Mesothelial cell of epicardium (in vitro differentiated cells): Measurements from ENCODE around the gene FAM163B. TPM values are rescaled to one million over a fixed set of nuclear protein-coding genes. Genes with fewer than 3 reads are reported as not detected.

Experiments
- DNase-seq, 2 experiments: peaks; one replicate each; pipeline ENCODE4 v3.0.0; 2021; ENCODE audit warnings: low spot score in 2 of 2; ENCODE audit not compliant: unreplicated experiment in 2 of 2
- H3K27ac Mint-ChIP-seq: 2 replicates; pipeline ENCODE4 v1.8.0; 2021; ENCODE audit warnings: mixed read lengths
- H3K27me3 Mint-ChIP-seq: 2 replicates; pipeline ENCODE4 v1.8.0; 2021; ENCODE audit warnings: low read depth, mixed read lengths
- H3K36me3 Mint-ChIP-seq: 2 replicates; pipeline ENCODE4 v1.8.0; 2021; ENCODE audit warnings: mixed read lengths
- H3K4me1 Mint-ChIP-seq: 2 replicates; pipeline ENCODE4 v1.8.0; 2021; ENCODE audit warnings: mixed read lengths
- H3K4me3 Mint-ChIP-seq: 2 replicates; pipeline ENCODE4 v1.8.0; 2021; ENCODE audit warnings: mild to moderate bottlenecking, moderate library complexity, mixed read lengths
- H3K9me3 Mint-ChIP-seq: 2 replicates; pipeline ENCODE4 v1.8.0; 2021; ENCODE audit warnings: mixed read lengths
- total RNA-seq: library from RNA; stranded (reverse); gene quantifications from 3 replicates; pipeline ENCODE4 v1.2.1, GENCODE V29; 2021
- TF ChIP-seq, protein P1 (sequence below): fragments of 200-600 bp; sonication (generic); IDR thresholded peaks from one replicate; pipeline ENCODE4 v1.5.0; 2021; ENCODE audit warnings: antibody characterized with exemption; ENCODE audit not compliant: unreplicated experiment

Gene FAM163B
- 0.22 to 0.72 TPM (median 0.72 TPM) in 3 replicates for total RNA-seq

DNA sequence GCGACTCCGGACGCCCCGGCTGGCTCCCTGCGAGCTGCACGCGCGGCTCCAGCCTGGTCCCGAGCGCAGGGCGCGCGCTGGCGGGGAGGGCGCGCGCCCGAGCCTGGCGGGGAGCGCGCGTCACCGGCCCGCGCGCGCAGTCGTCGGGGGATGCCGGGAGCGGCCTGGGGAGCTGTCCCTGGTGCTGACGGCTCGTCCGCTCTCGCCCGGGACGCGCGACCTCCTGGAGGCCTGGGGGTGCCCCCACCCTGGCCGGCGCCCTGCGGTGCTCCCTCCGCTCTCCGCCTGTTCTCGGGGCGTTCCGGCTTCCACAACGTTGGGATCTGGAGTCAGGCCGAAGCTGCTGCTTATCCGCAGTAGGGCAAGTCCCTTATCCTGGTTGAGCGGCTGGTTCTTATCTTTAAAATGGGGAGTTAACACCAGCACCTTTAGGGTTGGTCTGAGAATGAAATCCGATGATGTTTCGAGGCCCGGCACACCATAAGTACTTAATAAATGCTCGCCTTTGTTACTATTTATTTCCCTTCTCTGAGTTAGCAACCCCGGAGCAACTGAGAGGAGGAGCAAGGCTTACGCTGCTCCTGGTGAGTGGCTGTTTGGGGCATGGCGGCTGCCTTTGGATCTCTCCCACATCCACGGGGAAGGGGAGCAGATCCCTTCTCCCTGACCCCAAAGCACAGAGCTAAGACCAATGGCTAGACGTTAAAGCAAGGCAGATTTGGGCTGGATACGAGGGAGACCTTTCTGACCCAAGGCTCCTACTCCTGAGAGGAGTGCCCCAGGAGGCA, at the start of gene FAM163B:
TSS of gene FAM163B (minus strand) at position 79 of the 788 bp plus-strand sequence. CDS start 29,166 bp downstream, outside the sequence.
- no peaks in the 10 kb centered on the region for H3K9me3 Mint-ChIP-seq
- no peaks in the 10 kb centered on the region for H3K4me1 Mint-ChIP-seq
- H3K36me3 Mint-ChIP-seq, result no peaks in the 10 kb centered on the region
- DNase-seq, result peak; percentile 78 to 89
- H3K27me3 Mint-ChIP-seq, result peaks cover 92% of the 10 kb centered on the region
- peak within 1 kb of the TSS; percentile 31 for H3K4me3 Mint-ChIP-seq
- no peak within 1 kb of the TSS for H3K27ac Mint-ChIP-seq
- TF ChIP-seq, protein P1, sequence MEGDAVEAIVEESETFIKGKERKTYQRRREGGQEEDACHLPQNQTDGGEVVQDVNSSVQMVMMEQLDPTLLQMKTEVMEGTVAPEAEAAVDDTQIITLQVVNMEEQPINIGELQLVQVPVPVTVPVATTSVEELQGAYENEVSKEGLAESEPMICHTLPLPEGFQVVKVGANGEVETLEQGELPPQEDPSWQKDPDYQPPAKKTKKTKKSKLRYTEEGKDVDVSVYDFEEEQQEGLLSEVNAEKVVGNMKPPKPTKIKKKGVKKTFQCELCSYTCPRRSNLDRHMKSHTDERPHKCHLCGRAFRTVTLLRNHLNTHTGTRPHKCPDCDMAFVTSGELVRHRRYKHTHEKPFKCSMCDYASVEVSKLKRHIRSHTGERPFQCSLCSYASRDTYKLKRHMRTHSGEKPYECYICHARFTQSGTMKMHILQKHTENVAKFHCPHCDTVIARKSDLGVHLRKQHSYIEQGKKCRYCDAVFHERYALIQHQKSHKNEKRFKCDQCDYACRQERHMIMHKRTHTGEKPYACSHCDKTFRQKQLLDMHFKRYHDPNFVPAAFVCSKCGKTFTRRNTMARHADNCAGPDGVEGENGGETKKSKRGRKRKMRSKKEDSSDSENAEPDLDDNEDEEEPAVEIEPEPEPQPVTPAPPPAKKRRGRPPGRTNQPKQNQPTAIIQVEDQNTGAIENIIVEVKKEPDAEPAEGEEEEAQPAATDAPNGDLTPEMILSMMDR, result no peak

- DNase-seq, result no peak
- Mint-ChIP-seq H3K4me3 (no peak overlapping the region), H3K9me3 (no peaks in the 10 kb centered on the region), H3K27ac (no peak overlapping the region), H3K27me3 (peaks cover 54% of the 10 kb centered on the region), H3K4me1 (peaks cover 19% of the 10 kb centered on the region), H3K36me3 (no peaks in the 10 kb centered on the region)
- TF ChIP-seq, protein P1, result no peak
Observed at GRCh38 chr9:133657120-133657661, 48.0 kb upstream of the FAM163B start.

DNA sequence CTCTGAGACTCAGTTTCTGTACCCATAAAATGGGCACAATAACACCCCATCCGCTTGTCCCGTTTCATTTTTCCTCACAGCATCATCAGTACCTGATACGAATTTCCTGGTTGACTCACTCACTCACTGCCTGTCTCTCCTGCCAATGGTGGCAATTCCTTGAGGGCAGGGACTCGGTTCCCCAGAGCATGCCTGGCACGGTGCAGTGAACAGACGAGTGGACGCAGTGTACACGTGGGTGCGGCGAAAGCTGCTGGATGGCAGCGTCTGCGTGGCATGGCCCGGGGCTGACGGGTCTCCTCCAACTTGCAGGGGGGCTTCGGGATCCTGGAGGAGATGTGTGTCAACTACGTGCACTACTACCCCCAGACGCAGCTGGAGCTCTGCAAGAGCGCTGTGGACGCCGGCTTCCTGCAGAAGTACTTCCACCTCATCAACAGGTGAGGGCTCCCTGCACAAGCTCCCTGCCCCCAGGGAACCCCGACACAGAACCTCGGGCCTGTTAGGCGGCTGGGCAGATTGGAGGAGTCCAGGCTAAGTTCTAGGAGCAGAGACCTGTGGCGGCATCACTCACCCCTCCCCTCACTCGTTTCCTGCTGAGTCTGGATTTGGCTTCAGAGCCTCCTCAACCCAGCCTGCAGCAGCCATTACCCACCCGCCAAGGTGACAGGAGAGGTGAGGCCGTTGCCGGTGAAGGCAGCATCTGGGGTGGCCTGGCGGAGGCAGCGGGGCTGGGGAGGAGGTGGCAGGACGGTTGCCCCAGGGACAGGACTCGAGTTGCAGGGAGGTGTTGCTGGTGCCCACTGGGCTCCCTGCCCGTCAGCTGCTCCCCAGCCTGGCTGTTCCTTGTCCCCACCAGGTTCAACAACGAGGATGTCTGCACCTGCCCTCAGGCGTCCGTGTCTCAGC, 47.3 kb upstream of the FAM163B start:
- Mint-ChIP-seq H3K27ac (no peak overlapping the region), H3K4me1 (peaks cover 19% of the 10 kb centered on the region), H3K27me3 (peaks cover 54% of the 10 kb centered on the region), H3K36me3 (no peaks in the 10 kb centered on the region), H3K4me3 (no peak overlapping the region), H3K9me3 (no peaks in the 10 kb centered on the region)
- TF ChIP-seq, protein P1, result no peak
- no peak for DNase-seq

DNA sequence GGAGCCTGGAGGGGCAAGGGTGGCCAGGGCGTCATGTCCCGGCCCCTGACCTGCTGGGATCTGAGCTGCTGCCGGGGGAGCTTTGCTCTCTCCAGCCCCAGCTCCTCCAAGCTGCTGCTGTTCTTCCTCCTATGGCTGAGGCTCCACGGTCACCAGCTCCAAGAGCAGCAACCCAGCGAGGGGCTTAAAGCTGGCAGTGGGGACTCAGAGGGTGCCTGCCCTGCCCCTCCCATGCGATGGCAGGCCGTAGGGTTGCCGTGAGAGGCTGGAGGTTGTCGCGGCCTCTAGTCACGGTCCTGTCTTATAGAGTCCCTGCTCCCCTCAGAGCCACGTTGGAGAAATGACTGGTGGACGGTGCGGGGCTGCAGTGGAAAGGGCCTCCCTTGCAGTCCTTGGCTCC, 46.5 kb upstream of the FAM163B start:
- H3K36me3 Mint-ChIP-seq, result no peaks in the 10 kb centered on the region
- peaks cover 54% of the 10 kb centered on the region for H3K27me3 Mint-ChIP-seq
- no peaks in the 10 kb centered on the region for H3K9me3 Mint-ChIP-seq
- H3K4me1 Mint-ChIP-seq, result peaks cover 19% of the 10 kb centered on the region
- H3K27ac Mint-ChIP-seq, result no peak overlapping the region
- TF ChIP-seq, protein P1, result no peak
- no peak for DNase-seq
- H3K4me3 Mint-ChIP-seq, result no peak overlapping the region

DNA sequence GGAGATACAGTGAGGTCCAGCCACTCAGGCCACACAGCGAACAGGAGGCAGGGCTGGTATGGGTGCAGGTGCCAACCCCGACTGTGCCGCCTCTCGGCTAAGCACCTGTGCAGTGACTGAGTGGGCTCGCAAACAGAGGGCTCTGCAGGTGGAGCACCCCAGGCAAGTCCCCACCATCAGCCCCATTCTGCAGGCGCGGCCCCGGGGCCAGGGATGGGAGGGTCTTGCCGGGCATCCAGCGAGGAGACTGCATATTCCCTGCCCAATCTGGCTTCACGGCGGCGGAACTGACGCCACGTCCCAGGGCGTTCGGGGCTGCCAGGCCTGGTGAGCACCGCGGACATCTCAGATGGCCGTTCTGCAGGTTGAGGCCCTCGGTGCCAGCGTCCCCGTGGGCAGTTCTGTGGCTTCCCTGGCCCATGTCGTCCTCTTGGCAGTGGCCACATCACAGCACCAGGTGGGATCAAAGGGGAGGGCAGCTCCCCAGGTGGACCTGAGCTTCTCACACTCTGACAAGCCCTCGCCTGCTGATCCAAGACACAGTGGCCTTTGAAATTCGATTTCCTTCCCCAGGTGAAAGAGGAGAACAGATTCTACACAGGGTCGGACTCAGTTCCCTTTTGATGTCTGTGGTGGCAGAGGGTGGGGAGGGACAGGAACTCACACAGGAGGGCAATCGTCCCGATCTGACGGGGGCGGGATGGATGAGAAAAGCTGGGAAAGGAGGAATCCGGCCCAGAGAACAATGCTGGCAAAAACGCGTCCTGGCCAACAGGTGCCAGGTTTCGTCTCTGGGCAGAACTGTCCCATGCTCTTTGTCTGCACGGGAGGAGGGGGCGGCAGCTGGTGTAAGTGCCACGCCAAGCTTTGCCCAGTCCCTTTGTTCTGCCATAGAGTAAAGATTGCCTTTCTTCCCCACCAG, 45.8 kb upstream of the FAM163B start:
- Mint-ChIP-seq H3K4me1 (peaks cover 19% of the 10 kb centered on the region), H3K27me3 (peaks cover 56% of the 10 kb centered on the region), H3K27ac (no peak overlapping the region), H3K36me3 (no peaks in the 10 kb centered on the region), H3K9me3 (no peaks in the 10 kb centered on the region), H3K4me3 (no peak overlapping the region)
- DNase-seq, result no peak
- TF ChIP-seq, protein P1, result no peak
